ENCODE data around the gene TNFAIP8L1.

- TF ChIP-seq POLR2A (IDR thresholded peaks at IDR 0.05) = no peak
- no peak for TF ChIP-seq CTCF (IDR thresholded peaks at IDR 0.05)
Measured at GRCh38 chr19:4656102-4656501, 16.8 kb downstream of the TNFAIP8L1 start.
